PC-3 (cell line): ENCODE results near the gene CAPN13. TPM values are rescaled to one million over a fixed set of nuclear protein-coding genes. Genes with fewer than 3 reads are reported as not detected.

ENCODE experiments used
- ATAC-seq: fragments of 200-7000 bp; cut with Tn5 transposase; 2 replicates; pipeline ENCODE4 v1.9.1; 2020; ENCODE audit warnings: mild to moderate bottlenecking, moderate library complexity
- BruUV-seq: library from RNA; stranded (reverse); fragments of 400-500 nt; replicated peaks from 2 replicates; lab custom pipeline; 2021; lab: Mats Ljungman, UMichigan
- CTCF ChIA-PET: fragments of 300-600 bp; sonication (Branson Sonifier 250); formaldehyde crosslinking; loops from one replicate; lab custom pipeline; 2022; ENCODE audit warnings: antibody characterized with exemption; lab: Charles Lee
- POLR2A ChIA-PET: fragments of 300-600 bp; sonication (Branson Sonifier 250); formaldehyde crosslinking; loops from one replicate; lab custom pipeline; 2022; ENCODE audit warnings: antibody characterized with exemption; ENCODE audit not compliant: unreplicated experiment; lab: Charles Lee
- DNase-seq: peaks from one replicate; pipeline ENCODE4 v3.0.0-alpha.2; 2015
- H2AFZ ChIP-seq: fragments of 300-600 bp; sonication (generic); 2 replicates; pipeline ENCODE4 v1.6.0; 2016; ENCODE audit warnings: antibody characterized with exemption, low read length
- H3F3A ChIP-seq: fragments of 300-600 bp; sonication (generic); one replicate; pipeline ENCODE4 v1.6.0; 2017; ENCODE audit warnings: antibody characterized with exemption, low read length, control low read depth, mild to moderate bottlenecking; ENCODE audit not compliant: unreplicated experiment
- H3K27ac ChIP-seq: fragments of 300-600 bp; sonication (generic); 2 replicates; pipeline ENCODE4 v1.5.1; 2016; ENCODE audit warnings: mild to moderate bottlenecking, low read length
- H3K27me3 ChIP-seq: fragments of 300-600 bp; sonication (generic); 2 replicates; pipeline ENCODE4 v1.6.1; 2016; ENCODE audit warnings: low read length, mixed read lengths
- H3K36me3 ChIP-seq: fragments of 300-600 bp; sonication (generic); 2 replicates; pipeline ENCODE4 v1.6.1; 2016; ENCODE audit warnings: low read depth, mixed run types, low read length, mixed read lengths
- H3K4me1 ChIP-seq: fragments of 300-600 bp; sonication (generic); 2 replicates; pipeline ENCODE4 v1.5.1; 2016; ENCODE audit warnings: low read length; ENCODE audit not compliant: insufficient read depth
- H3K4me2 ChIP-seq: fragments of 300-600 bp; sonication (generic); 2 replicates; pipeline ENCODE4 v1.6.0; 2016; ENCODE audit warnings: low read length
- H3K4me3 ChIP-seq: fragments of 300-600 bp; sonication (generic); 2 replicates; pipeline ENCODE4 v1.5.1; 2016; ENCODE audit warnings: mild to moderate bottlenecking, low read length, mixed read lengths
- H3K79me2 ChIP-seq: fragments of 300-600 bp; sonication (generic); 2 replicates; pipeline ENCODE4 v1.6.1; 2017; ENCODE audit warnings: low read length, mixed read lengths
- H3K9ac ChIP-seq: fragments of 300-600 bp; sonication (generic); 2 replicates; pipeline ENCODE4 v1.6.0; 2016; ENCODE audit warnings: mild to moderate bottlenecking, low read length
- H3K9me2 ChIP-seq: fragments of 300-600 bp; sonication (generic); replicated peaks from 2 replicates; pipeline ENCODE4 v1.6.1; 2016; ENCODE audit warnings: mixed run types, low read length, mixed read lengths
- H3K9me3 ChIP-seq: fragments of 300-600 bp; sonication (generic); 2 replicates; pipeline ENCODE4 v1.6.1; 2016; ENCODE audit warnings: low read length, mixed read lengths
- H4K20me1 ChIP-seq: fragments of 300-600 bp; sonication (generic); 2 replicates; pipeline ENCODE4 v1.6.1; 2016; ENCODE audit warnings: low read length, mixed read lengths
- EZH2 ChIP-seq: fragments of 300-600 bp; sonication (generic); IDR thresholded peaks from one replicate; pipeline ENCODE4 v1.6.1; 2017; ENCODE audit warnings: antibody characterized with exemption, mild to moderate bottlenecking, low read length; ENCODE audit not compliant: unreplicated experiment
- EZH2phosphoT487 ChIP-seq: fragments of 300-600 bp; sonication (generic); IDR thresholded peaks from 2 replicates; pipeline ENCODE4 v1.6.1; 2018; ENCODE audit warnings: mild to moderate bottlenecking, antibody characterized with exemption, low read length, borderline replicate concordance
- intact Hi-C: fragments of 100-400 bp; cut with micrococcal nuclease; formaldehyde crosslinking; loops from 2 replicates; pipeline ENCODE4 v1.9.0; 2023
- total RNA-seq: library from RNA; depleted of rRNA; stranded (reverse); fragments of >200 nt; gene quantifications from 2 replicates; pipeline ENCODE4 v1.2.3, GENCODE V29; 2014
- TF ChIP-seq, protein P1 (sequence below): fragments of 300-600 bp; sonication (generic); conservative IDR thresholded peaks from 2 replicates; pipeline ENCODE4 v1.5.1; 2017; ENCODE audit warnings: antibody characterized with exemption, low read depth, mild to moderate bottlenecking, low read length

Gene CAPN13
- total RNA-seq, 1 experiment from 2014 or later = 0.44 TPM

DNA sequence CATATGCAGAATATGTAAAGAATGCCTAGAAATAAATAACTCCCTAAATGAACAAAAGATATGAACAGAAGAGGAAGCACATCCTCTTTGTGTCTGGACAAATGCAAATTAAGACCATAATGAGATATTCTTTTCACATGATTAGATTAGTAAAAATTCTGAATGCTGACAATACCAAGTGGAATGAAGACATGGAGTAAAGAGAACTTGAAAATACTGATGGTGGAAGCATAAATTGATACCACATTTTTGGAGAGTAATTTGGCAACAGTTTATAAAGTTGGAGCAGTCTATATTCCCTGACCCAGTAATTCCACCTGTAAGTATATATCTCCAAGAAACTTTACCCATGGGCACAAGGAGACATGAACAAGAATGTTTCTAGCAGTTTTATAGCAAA lies 130.0 kb downstream of the CAPN13 start:
- TF ChIP-seq, protein P1, sequence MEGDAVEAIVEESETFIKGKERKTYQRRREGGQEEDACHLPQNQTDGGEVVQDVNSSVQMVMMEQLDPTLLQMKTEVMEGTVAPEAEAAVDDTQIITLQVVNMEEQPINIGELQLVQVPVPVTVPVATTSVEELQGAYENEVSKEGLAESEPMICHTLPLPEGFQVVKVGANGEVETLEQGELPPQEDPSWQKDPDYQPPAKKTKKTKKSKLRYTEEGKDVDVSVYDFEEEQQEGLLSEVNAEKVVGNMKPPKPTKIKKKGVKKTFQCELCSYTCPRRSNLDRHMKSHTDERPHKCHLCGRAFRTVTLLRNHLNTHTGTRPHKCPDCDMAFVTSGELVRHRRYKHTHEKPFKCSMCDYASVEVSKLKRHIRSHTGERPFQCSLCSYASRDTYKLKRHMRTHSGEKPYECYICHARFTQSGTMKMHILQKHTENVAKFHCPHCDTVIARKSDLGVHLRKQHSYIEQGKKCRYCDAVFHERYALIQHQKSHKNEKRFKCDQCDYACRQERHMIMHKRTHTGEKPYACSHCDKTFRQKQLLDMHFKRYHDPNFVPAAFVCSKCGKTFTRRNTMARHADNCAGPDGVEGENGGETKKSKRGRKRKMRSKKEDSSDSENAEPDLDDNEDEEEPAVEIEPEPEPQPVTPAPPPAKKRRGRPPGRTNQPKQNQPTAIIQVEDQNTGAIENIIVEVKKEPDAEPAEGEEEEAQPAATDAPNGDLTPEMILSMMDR = no peak
- TF ChIP-seq EZH2 (no peak), EZH2phosphoT487 (no peak)
- ChIA-PET CTCF (no interaction called here), POLR2A (no interaction called here)
- H2AFZ ChIP-seq = no peak overlapping the region
- intact Hi-C loops = no loop called here
- no peaks in the 10 kb centered on the region for H3K27me3 ChIP-seq
- no peak overlapping the region for H3K9ac ChIP-seq
- no peaks in the 10 kb centered on the region for H3F3A ChIP-seq
- ATAC-seq (no peak), DNase-seq (no peak)
- no peaks in the 10 kb centered on the region for H3K9me2 ChIP-seq
- no peaks in the 10 kb centered on the region for H3K9me3 ChIP-seq
- no peaks in the 10 kb centered on the region for H3K4me1 ChIP-seq
- no peak overlapping the region for H3K27ac ChIP-seq
- BruUV-seq = no TSS peak
- H3K79me2 ChIP-seq = no peaks in the 10 kb centered on the region
- no peak overlapping the region for H3K4me3 ChIP-seq
- no peak overlapping the region for H3K4me2 ChIP-seq
- no peaks in the 10 kb centered on the region for H4K20me1 ChIP-seq
- H3K36me3 ChIP-seq = no peaks in the 10 kb centered on the region

DNA sequence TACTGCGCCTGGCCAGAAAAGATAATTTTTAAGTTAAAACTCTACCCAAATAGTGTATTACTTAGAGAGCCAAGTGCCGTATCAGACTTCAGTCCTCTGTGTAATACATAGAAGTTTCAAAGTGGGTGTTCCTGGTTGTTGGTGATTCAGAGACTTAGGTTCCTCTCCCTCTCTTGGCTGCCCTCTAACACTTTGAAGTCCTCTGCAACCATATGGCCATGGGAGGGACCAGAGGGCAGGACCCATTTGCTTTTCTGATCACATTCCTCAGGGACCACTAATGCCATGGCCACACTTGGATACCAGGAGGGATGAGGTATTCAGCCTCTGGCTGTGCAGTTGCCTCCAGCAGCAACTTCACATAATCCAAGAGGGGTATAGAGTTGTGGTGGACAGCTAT lies 131.5 kb downstream of the CAPN13 start:
- intact Hi-C loops = no loop called here
- Histone ChIP-seq H3F3A (no peaks in the 10 kb centered on the region), H3K27me3 (no peaks in the 10 kb centered on the region), H3K9ac (no peak overlapping the region), H3K79me2 (no peaks in the 10 kb centered on the region), H3K27ac (no peak overlapping the region), H2AFZ (no peak overlapping the region), H4K20me1 (no peaks in the 10 kb centered on the region), H3K4me2 (no peak overlapping the region), H3K36me3 (no peaks in the 10 kb centered on the region), H3K4me3 (no peak overlapping the region), H3K9me3 (no peaks in the 10 kb centered on the region), H3K9me2 (no peaks in the 10 kb centered on the region), H3K4me1 (no peaks in the 10 kb centered on the region)
- DNase-seq = no peak
- TF ChIP-seq EZH2phosphoT487 (no peak), EZH2 (no peak)
- TF ChIP-seq, protein P1 = no peak
- ChIA-PET POLR2A (no interaction called here), CTCF (no interaction called here)
- BruUV-seq = no TSS peak
- ATAC-seq = no peak

DNA sequence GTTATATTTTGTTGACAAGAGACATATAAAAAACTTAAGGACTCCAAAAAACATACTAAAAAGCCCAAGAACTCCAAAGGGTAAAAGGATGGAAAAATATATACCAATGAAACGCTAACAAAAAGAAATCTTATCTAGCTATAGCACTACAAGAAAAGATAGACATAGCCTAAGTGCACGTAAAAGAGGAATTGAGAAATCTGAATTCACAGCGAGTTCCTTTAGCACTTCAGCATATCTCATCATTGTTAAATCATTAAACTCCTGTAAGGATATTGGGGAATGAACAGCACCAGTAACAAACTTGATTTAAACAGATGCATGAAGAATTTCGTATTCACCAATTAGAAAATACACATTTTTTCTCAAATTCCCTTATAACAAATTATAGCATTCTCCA lies 134.1 kb downstream of the CAPN13 start:
- intact Hi-C loops = no loop called here
- H3F3A ChIP-seq = no peaks in the 10 kb centered on the region
- no peak overlapping the region for H3K4me2 ChIP-seq
- BruUV-seq = no TSS peak
- no peaks in the 10 kb centered on the region for H3K4me1 ChIP-seq
- ChIA-PET POLR2A (no interaction called here), CTCF (no interaction called here)
- no peaks in the 10 kb centered on the region for H3K27me3 ChIP-seq
- H4K20me1 ChIP-seq = no peaks in the 10 kb centered on the region
- H2AFZ ChIP-seq = no peak overlapping the region
- H3K9ac ChIP-seq = no peak overlapping the region
- no peak overlapping the region for H3K4me3 ChIP-seq
- ATAC-seq (no peak), DNase-seq (no peak)
- no peak overlapping the region for H3K27ac ChIP-seq
- TF ChIP-seq, protein P1 = no peak
- TF ChIP-seq EZH2 (no peak), EZH2phosphoT487 (no peak)
- no peaks in the 10 kb centered on the region for H3K9me3 ChIP-seq
- H3K79me2 ChIP-seq = no peaks in the 10 kb centered on the region
- no peaks in the 10 kb centered on the region for H3K36me3 ChIP-seq
- H3K9me2 ChIP-seq = no peaks in the 10 kb centered on the region
